SK-N-SH treated with all-trans-retinoic acid at 6 μM for 48 hours (cell line): ENCODE measurements around the gene IFT43.

ENCODE experiments used
- BACH2 ChIP-seq: fragments of 250-450 bp; sonication (Bioruptor Pico); IDR thresholded peaks from 2 replicates; pipeline ENCODE4 v1.9.0; 2021; ENCODE audit warnings: mild to moderate bottlenecking, borderline replicate concordance
- PATZ1 ChIP-seq: fragments of 250-450 bp; sonication (Bioruptor Pico); IDR thresholded peaks from 2 replicates; pipeline ENCODE4 v1.8.0; 2020; ENCODE audit warnings: mild to moderate bottlenecking, moderate library complexity, borderline replicate concordance
- PPARA ChIP-seq: fragments of 250-450 bp; sonication (Bioruptor Pico); IDR thresholded peaks from 2 replicates; pipeline ENCODE4 v1.5.0; 2020; ENCODE audit warnings: mild to moderate bottlenecking, borderline replicate concordance
- ZFP30 ChIP-seq: fragments of 450-650 bp; formaldehyde crosslinking; IDR thresholded peaks from 2 replicates; pipeline ENCODE4 v1.5.0; 2022; ENCODE audit warnings: mild to moderate bottlenecking, moderate library complexity
- ZNF70 ChIP-seq: fragments of 450-650 bp; formaldehyde crosslinking; IDR thresholded peaks from 2 replicates; pipeline ENCODE4 v1.5.0; 2020; ENCODE audit warnings: mild to moderate bottlenecking, moderate library complexity

GRCh38 chr14:75952489-75952888, 33.1 kb upstream of the IFT43 start:
- TF ChIP-seq ZNF70 (CRISPR knock-in tag) (no peak), ZFP30 (no peak), BACH2 (CRISPR knock-in tag) (no peak), PATZ1 (no peak), PPARA (CRISPR knock-in tag) (no peak)
